Stimulated activated CD4-positive, alpha-beta T cell treated with anti-CD3 and anti-CD28 coated beads, Interleukin-15, amount 100 ng/mL, for 48 hours (primary cell): ENCODE results near the gene CTTN.
"Not testable (repeated sequence)": the region's sequence is repeated elsewhere in the genome, so short reads cannot be mapped to it uniquely, and the experiment has no call there.

ENCODE experiments used
- DNase-seq, 2 donors: peaks; one replicate each; pipeline ENCODE4 v3.0.0-alpha.2; 2020; ENCODE audit warnings: low read depth in 2 of 2

Gene CTTN

DNA sequence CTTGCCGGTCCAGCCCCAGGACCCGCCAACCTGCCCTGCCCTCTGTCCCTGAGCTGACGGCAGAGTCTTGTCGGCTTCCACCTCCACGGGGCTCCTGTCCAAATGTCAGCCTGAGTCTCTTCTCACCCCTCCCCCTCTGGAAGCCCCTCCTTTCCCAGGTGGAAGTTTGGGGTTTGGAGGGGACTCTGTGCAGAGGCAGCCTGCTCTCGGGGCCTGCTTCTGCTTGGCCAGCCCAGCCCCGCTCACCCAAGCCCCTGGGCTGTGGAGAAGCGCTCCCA is 31.0 kb downstream of the CTTN start:
- DNase-seq: no peak

DNA sequence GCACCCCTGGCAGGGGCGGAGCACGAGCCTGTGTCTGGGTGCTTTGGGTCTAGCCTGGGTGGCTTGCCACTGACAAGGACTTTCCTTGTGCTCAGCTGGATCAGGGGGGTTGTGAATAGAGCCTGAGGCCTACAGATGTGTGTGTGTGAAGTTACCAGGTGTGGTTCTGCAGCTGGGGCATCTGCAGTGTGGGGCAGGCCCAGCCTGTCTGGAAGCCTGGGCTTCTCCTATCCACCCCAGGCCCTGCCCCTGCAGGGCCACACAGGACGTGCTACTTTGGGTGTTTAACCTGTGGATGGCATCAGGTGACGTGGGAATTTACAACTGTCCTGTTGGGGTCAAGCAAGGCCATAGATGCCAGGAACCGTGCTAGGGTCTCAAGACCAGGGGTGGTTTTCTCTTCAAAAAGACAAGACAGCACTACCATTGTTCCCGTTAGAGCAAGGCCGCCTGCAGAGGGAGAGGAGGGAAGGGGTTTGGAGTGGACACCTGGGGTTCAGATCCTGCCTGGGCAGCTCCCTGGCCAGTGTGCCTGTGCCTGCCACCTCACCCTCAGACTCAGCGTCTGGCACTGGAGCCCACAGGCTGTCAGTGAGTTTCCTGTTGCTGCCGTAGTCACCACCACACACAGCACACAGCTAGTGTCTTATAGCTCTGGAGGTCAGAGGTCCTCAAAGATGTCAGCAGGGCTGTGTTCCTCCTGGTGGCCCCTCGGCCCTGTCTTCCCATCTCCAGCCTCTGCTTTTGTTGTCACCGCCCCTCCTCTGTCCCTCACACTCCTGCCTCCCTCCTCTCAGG is 31.6 kb downstream of the CTTN start:
- DNase-seq: no peak

DNA sequence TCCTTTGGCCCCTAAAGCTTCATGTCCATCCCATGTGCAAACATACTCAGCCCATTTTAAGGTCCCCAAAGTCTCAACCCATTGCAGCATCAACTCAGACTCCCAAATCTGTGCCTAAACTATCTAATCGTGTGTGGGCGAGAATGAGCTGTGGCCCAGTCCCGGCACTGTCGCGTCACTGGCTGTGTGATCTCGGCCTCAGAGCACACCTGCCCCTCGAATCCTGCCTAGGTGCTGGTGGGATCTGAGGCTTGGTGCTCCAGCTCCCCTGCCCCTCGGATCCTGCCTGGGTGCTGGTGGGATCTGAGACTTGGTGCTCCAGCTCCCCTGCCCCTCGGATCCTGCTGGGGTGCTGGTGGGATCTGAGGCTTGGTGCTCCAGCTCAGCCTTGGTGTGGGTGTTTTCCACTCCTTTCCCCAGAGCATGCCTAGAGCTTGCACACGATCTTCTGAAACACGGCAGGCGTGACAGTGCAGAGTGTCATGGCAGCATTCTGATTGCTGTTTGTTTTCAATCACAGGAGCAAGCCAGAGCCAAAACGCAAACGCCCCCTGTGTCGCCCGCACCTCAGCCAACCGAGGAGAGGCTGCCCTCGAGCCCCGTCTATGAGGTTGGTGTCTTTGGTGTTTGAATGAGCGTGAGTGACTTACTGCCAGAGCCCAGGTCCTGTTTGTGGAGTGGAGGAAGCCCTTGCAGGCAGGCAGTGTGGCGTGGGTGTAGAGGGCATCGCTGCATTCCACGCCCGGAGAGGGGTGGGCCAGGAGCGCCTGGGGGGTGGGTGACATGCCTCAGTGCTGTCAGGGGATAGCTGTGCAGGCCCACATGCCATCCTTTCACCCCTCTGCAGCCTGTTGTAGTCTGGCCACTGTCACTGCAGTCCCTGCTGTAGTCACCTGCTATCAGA is 32.6 kb downstream of the CTTN start:
- DNase-seq: no peak

DNA sequence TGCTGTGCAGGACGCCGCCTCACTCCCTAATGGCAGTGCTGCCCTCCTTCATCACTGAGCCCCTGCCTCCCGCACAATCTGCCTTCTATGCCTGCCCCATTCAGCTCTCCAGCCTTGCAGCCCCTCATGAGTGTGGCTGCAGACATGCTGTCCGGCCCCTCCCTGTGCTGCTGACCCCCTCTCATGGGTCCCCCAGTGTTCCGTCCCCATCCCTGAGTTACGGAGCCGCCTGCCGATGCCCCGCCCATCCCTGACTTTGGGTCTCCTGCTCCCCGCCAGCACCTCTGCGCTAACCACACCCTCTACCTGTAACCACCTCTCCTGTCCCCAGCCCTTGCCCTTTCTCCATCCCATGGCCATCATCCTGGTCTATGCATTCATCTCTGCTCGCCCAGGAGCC is 33.3 kb downstream of the CTTN start:
- no peak for DNase-seq

DNA sequence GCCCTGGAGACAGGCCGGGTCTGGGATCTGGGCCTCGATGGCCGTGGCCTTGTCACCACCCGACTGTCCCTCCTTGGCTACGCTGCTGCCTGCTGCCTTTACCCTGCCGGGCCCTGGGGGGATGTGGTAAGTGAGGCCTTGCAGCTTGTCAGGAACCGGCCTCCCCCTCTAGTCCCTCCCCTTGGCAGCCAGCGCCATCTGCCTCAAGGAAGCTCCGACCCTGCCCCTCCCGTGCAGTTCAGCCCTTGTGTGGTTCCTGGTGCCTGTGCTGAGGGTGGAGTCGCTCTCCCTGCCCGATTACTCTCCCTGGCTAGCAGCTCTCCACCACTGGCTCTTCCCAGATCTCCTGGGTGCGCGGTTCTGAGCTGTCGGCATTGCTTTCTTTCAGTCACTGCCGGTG is 33.7 kb downstream of the CTTN start:
- no peak for DNase-seq

DNA sequence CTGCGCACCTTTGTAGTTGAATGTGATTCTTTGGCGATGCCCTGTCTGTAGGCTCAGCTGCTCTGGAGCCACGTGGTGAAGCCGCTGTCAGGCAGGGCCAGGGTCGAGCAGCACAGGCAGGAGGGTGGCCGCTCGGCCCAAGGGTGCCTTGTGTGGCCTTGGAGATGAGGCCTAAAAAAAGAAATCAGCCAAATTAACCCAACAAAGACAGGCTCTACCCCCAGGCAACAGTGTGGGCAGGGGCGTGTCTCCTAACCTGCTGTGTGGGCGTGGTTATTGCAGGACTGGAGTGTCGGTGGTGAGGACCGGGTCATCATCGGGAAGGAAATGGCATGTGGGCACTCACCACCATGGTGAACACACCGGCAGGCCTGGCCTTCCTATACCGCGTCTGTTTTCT is 34.3 kb downstream of the CTTN start:
- DNase-seq: no peak

DNA sequence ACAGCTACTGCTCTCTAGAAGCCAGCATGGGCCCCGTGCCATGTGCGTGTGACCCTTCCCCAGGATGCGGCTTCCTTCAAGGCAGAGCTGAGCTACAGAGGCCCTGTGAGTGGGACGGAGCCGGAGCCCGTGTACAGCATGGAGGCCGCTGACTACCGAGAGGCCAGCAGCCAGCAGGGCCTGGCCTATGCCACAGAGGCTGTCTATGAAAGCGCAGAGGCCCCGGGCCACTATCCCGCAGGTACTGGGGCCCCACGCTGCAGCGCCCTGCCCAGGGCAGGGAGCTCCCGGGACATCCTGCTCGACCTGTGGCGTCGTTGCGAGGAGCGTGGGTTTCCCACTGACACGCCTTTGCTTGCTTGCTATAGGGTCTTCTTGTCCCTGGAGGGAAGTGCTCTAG is 34.7 kb downstream of the CTTN start:
- DNase-seq: no peak

DNA sequence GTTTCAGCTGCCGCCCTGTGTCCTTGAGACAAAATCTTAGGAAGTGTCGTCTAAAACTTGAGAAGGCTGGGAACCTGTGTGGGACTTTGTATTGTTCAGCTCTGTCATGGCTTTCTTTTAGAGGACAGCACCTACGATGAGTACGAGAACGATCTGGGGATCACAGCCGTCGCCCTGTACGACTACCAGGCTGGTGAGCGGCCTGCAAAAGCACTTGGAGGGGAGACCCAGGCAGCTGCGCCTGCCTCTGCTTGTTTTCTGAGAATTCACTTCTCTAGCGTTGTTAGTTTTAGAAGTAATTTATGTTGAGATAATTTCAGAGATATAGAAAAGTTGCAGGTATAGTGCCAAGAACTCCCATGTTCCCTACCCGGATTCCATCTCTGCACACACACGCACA is 35.2 kb downstream of the CTTN start:
- no peak for DNase-seq

DNA sequence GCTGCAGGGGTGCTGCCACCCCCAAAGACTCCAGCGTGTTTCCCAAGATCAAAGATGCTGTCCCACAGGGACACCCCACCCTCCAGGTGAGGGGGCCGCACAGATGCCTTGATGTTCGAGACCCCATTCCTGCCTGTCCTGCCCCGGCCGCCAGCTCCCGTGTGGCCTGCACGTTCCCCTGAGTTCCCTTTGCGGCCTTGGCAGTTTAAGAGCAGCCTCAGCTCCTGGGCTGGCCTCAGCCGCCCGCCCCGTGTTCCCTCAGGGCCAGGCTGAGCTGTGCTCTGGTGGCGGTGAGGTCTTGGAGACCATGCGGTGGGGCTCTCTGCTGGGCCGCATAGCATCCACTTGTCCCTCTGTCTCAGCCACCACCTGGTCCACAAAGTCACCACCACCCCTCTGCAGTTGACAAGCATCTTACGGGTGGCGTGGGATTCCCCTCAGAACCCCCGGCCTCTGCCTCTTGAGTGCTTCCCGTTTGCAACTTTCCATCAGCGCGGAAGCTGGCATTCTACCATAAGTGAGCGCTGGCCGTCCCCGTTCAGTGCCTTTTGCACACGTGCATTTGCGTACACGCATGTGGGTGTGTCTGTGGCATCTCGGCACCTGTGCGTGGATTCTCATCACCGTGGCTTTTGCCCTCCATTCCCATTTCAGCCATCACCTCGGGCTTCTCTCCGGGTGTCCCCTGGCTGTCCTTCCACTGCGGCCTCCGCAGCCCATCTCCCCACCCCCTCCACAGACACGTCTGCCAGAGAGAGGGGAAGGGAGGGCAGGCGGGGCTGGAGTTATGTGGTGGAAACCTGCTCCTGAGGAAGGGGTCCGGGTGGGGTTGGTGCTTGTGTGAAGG is 35.9 kb downstream of the CTTN start:
- no peak for DNase-seq

DNA sequence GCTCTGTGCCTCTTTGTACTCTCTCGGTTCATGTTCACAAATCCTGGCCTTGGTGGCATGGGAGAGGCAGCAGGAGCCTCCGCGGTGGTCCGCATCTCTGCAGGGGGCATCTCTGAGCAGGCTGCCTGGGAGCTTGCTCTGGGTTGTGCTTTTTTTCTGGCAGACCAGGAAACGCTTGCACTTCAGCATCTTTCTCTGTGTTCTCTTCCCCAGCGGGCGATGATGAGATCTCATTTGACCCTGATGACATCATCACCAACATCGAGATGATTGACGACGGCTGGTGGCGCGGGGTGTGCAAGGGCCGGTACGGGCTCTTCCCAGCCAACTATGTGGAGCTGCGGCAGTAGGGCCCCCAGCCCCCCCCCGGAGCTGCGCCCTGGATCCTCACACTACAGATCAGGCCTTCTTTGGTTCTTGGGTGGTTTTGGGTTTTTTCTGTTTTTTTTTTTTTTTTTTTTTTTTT is 36.5 kb downstream of the CTTN start:
- no peak for DNase-seq

DNA sequence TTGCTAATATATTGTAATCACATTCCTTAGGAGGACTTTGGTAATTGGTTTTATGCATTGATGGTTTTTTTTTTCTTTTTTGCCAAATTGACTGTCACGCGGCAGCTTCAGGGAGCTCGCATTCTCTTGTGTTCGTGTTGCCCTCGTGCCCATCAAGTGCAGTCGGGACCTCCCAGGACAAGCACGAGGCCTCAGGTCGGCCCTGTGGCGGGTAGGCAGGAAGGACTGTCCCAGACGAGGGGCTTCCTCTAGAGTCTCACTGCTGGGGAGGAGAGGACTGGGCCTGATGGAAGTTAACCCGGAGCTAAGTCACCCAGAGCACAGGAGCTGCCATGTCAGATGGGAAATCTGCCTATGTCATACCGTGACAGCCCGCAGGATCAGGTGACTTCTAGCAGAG is 37.0 kb downstream of the CTTN start:
- no peak for DNase-seq

DNA sequence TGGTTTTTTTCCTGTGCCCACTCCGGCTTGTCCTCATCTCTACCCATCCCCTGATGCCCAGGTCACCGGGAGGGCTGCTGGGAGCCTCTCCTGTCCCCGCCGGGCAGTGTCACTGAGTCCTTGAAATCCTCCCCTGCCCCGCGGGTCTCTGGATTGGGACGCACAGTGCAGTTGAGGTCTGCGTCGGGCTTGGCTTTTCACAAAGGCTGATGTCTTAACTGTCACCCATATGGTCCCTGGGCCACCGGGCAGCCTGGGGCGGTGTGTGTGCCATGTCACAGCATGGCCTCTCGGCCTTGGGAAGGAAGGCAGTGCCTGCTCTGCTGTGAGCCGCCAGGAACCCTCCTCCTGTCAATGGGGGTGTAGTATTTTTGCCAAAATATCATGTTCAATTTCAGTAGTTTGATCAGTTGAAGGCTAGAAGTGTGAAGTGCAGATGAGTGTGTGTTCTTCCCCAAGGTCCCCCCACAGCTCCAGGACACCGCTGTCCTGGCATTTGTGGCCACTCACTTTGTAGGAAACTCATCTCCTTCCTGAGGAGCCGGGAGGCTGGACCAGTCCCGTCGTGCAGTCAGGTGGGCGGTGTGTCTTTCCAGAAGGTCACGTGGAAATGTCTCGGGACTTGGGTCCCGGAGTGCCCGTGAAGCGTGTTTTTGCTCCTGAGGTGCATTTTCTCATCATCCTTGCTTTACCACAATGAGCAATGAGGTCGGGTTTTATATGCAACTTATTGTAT is 37.6 kb downstream of the CTTN start:
- DNase-seq: no peak

DNA sequence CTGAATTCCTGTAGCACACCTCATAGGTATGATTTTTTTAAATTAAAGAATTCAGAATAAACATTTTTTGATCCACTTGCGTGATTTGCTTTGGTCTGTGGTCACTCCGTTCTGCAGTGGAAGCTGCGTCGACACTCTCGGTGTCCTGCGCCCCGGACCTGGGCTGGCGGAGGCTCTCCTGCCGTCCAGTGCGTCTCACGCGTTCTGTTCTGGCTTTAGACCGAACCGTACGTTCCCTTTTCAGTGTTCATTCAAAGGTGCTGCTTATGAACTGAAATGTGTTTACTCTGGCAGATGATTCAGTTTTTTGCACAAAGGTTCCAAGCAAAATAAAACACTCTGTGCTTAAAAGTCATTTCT is 38.2 kb downstream of the CTTN start:
- no peak for DNase-seq

DNA sequence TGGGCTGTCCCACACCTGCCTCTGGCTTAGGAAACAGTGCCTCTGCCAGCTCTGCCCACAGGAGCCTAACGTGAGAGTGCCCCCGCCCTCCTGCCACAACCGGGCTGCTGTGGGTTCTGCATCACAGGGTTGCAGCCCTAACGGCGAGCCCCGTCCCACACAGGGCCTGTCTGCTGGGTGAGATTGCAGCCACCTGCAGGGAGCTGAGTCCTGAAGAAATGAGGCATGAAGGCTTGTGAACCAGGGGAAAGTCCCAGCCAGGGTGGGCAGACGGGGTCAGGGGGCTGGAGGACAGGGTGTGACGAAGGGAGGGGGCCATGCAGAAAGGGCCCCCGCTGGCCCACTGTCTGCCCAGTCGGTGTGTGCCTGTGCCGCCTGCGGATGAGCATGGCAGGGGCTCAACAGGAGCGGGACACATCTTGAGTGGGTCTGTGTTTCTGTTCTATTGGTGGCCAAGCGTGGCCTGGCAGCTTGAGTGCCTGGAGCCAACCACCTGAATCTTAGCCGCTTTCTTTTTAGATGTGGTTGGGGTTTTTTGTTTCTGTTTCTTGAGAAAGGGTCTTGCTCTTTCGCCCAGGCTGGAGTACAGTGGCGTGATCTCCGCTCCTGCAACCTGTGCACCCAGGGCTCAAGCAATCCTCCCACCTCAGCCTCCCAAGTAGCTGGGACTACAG is 38.9 kb downstream of the CTTN start:
- no peak for DNase-seq

DNA sequence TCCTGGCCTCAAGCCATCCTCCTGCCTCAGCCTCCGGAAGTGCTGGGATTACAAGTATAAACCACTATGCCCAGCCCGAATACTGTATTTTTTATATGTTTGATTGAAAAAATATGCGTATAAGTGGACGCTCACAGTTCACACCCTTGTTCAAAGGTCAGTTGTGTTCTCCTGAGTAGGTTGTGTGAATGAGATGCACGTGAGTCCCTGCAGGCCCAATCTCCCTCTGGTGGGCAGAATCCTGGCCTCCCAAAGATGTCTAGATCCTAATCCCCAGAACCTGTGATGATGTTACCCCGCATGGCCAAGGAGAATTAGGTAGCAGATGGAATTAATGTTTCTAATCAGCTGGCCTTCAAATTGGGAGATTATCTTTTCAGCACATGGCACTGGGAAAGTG is 41.9 kb downstream of the CTTN start:
- no peak for DNase-seq

DNA sequence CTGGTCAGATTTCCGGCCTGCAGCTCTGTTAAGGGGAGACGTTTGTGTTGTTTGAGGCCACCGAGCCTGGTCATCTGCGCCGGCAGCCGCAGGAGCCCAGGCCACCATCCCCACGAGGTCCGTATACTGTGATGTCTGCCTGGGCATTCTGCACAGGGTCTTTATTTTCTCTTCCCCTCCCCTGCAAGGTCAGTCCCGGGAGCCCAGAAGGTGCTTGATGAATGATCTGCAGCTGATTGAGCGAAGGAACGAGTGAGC is 45.4 kb downstream of the CTTN start:
- no peak for DNase-seq

DNA sequence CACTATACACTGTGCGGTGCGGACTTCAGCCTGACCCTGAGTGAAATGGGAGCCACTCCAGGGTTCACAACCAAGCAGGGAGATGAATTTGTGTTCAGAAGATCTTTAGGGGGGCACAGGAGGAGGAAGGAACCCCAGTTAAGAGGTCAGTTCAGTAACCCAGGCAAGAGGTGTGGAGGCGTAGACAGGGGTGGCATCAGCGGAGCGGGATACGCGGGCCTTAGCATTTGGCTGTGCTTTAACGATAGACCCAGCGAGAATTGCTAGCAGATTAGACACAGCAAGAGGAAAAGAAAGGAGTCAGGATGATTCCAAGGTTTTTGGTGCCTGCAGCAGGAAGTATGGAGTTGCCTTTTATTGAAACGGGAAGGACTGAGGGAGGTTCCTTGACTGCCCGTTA is 46.8 kb downstream of the CTTN start:
- DNase-seq: no peak

DNA sequence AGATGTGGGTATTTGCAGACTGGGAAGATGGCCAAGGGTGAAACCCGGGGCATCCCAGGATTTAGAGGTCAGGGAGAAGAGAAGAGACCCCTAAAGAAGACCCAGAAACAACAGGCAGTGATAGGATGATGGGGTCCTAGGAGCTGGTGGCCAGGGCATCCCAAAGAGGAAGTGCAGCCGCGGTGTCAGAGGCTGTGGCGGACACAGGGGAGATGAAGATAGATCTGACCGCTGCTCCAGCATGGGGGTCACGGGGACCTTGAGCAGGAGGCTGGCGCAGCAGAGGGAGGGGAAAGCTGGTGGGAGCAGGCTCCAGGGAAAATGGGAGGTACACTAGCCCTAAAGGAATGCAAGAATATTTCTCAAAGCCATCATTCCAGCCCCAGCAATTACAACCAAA is 47.3 kb downstream of the CTTN start:
- DNase-seq: no peak

DNA sequence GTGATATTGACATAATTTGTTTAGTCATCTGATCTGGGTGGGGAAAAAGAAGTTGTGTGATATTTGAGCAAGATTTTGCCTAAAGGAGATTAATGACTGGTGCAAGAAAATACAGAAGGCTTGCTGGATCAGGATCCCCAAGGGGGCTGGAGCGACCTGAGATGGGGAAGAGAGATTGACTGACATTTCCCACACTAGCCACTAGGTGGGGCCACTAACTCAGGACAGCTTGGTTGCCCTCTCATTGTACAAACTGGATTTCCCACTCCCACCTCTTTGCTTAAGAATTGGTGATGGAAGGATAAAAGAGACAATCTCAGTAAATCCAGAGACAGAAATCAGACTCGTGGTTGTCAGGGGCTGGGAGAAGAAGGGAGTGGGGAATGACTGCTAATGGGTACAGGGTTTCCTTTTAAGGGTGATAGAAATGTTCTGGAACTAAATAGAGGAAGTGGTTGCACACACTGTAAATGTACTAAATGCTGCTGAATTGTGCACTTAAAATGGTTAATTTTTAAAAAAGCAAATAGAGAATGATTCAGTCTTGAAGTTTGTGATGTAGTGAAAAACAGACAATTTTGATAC is 50.7 kb downstream of the CTTN start:
- DNase-seq: no peak

DNA sequence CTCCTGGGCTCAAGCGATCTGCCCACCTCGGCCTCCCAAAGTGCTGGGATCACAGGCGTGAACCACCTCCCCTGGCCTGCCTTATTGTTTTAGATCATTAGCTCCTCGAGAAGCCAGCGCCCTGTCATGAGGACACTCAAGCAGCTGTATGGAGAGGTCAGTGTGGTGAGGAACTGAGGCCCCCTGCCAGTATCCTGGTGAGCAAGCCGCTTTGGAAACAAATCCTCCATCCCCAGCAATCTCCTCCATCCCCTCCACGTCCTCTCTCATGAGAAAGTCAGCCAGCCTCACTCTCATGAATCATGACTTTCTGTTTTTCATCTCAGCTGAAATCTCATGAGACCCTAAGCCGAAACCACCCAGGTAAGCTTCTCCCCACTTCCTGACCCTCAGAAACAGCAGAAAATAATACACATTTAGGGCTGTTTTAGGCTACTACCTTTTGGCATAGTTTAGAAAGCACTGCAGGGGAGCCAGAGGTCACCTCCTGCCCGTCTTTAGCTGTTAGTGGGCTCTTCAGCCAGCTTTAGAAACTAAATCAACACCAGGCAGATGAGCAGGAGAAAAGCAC is 56.0 kb downstream of the CTTN start:
- DNase-seq: no peak

DNA sequence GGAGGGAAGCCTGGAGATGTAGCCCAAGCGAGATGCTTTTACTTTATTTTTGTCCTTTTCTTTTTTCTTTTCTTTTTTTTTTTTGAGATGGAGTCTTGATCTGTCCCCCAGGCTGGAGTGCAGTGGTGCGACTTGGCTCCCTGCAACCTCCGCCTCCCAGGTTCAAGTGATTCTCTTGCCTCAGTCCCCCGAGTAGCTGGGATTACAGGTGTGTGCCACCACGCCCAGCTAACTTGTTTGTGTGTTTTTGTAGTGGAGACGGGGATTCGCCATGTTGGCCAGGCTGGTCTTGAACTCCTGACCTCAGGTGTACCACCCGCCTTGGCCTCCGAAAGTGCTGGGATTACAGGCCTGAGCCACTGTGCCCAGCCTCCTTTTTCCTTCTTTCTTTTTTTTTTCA is 56.5 kb downstream of the CTTN start:
- not testable (repeated sequence) for DNase-seq
